Endothelial cell of umbilical vein (primary cell): ENCODE data around the gene BPIFA2.

Experiments used
- MYC ChIP-seq: IDR thresholded peaks from one replicate; pipeline ENCODE4 v1.6.1; 2011; ENCODE audit warnings: mild to moderate bottlenecking, low read depth, low read length
- POLR2A ChIP-seq: IDR thresholded peaks from 2 replicates; pipeline ENCODE4 v1.6.1; 2012; ENCODE audit warnings: low read depth, mild to moderate bottlenecking, control low read depth, low read length
- TF ChIP-seq, protein P1 (sequence below), 2 donors: IDR thresholded peaks; 1 replicate in 1 of 2; 2 replicates in 1 of 2; pipeline ENCODE4 v1.5.1; 2011; ENCODE audit warnings: low read length in 2 of 2, mild to moderate bottlenecking in 2 of 2, moderate library complexity in 2 of 2, control low read depth in 1 of 2, inconsistent platforms in 1 of 2, low read depth in 1 of 2; ENCODE audit not compliant: insufficient read depth in 1 of 2; ENCODE audit errors: extremely low read depth in 1 of 2

DNA sequence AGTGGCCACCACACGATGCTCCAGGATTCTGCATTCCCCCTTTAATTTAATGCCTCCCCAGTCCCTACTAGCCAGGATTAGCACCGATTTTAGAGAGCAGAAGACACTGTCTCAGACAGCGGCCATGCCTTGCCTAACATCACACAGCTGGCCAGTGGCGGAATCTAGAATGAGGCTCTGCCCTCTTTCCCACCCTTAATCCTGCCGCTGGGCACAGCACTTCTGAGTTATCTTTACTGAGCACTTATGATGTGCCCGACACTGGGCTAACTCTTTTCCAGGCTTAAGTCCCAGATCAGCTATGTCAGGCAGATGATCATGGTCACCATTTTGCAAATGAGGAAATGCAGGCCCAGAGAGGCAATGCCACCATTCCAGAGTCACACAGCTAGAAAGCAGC is 5.6 kb upstream of the BPIFA2 start:
- no peak for TF ChIP-seq MYC
- TF ChIP-seq, protein P1, sequence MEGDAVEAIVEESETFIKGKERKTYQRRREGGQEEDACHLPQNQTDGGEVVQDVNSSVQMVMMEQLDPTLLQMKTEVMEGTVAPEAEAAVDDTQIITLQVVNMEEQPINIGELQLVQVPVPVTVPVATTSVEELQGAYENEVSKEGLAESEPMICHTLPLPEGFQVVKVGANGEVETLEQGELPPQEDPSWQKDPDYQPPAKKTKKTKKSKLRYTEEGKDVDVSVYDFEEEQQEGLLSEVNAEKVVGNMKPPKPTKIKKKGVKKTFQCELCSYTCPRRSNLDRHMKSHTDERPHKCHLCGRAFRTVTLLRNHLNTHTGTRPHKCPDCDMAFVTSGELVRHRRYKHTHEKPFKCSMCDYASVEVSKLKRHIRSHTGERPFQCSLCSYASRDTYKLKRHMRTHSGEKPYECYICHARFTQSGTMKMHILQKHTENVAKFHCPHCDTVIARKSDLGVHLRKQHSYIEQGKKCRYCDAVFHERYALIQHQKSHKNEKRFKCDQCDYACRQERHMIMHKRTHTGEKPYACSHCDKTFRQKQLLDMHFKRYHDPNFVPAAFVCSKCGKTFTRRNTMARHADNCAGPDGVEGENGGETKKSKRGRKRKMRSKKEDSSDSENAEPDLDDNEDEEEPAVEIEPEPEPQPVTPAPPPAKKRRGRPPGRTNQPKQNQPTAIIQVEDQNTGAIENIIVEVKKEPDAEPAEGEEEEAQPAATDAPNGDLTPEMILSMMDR (IDR thresholded peaks at IDR 0.05; ENCODE audit: extremely low read depth in 1 of 2, insufficient read depth in 1 of 2, low read depth in 1 of 2, low read length in 2 of 2): no peak
- TF ChIP-seq POLR2A: no peak
